ENCODE measurements around the gene ACO2. TPM values are rescaled to one million over a fixed set of nuclear protein-coding genes. Genes with fewer than 3 reads are reported as not detected.
A peak's percentile ranks its signal among the peaks of the same experiment; 100 is the strongest.

The ACO2 gene
- total RNA-seq, 4 donors from 2014 or later = 115 to 227 (median 132) TPM

DNA sequence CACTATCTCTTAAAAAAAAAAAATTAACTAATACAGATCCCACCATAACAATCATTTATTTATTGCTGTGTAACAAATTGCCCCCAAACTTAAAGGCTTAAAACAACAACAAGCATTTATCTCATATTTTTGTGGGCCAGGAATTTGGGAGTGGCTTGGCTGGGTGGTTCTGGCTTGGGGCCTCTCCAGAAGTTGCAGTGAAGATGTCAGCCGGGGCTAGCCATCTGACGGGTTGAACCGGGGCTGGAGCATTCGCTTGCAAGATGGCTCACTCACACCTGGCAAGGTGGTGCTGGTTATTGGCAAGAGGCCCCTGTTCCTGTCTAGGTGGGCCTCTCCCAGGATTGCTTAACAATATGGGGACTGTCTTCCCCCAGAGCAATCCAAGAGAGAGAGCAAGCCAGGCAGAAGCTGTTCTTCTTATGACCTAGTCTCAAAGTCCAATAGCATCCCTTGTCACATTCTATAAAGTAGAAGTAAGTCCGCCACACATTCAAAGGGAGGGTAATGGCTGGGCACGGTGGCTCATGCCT is 29.5 kb downstream of the ACO2 start:
- Histone ChIP-seq H3K4me3 (no peak overlapping the region), H3K27me3 (no peaks in the 10 kb centered on the region), H3K27ac (peak overlapping the region in 3 of 4 donors; percentile 44 to 88 (median 84)), H3K36me3 (peaks cover 0 to 50% of the 10 kb centered on the region in 2 donors), H3K9me3 (no peaks in the 10 kb centered on the region), H3K4me1 (peaks cover 0 to 63% (median 4%) of the 10 kb centered on the region in 3 donors)
- TF ChIP-seq, protein P1, sequence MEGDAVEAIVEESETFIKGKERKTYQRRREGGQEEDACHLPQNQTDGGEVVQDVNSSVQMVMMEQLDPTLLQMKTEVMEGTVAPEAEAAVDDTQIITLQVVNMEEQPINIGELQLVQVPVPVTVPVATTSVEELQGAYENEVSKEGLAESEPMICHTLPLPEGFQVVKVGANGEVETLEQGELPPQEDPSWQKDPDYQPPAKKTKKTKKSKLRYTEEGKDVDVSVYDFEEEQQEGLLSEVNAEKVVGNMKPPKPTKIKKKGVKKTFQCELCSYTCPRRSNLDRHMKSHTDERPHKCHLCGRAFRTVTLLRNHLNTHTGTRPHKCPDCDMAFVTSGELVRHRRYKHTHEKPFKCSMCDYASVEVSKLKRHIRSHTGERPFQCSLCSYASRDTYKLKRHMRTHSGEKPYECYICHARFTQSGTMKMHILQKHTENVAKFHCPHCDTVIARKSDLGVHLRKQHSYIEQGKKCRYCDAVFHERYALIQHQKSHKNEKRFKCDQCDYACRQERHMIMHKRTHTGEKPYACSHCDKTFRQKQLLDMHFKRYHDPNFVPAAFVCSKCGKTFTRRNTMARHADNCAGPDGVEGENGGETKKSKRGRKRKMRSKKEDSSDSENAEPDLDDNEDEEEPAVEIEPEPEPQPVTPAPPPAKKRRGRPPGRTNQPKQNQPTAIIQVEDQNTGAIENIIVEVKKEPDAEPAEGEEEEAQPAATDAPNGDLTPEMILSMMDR (IDR thresholded peaks at IDR 0.05) = no peak
- no peak for TF ChIP-seq EP300 (IDR thresholded peaks at IDR 0.05)
- TF ChIP-seq POLR2AphosphoS5 (IDR thresholded peaks at IDR 0.05) = no peak
- no peak for TF ChIP-seq POLR2A (IDR thresholded peaks at IDR 0.05)
- 17 to 50% methylated on average over 2 to 6 of the region's 6 CpGs for WGBS, 2 donors (ENCODE audit: low coverage in 1 of 2)
- ATAC-seq = no peak

DNA sequence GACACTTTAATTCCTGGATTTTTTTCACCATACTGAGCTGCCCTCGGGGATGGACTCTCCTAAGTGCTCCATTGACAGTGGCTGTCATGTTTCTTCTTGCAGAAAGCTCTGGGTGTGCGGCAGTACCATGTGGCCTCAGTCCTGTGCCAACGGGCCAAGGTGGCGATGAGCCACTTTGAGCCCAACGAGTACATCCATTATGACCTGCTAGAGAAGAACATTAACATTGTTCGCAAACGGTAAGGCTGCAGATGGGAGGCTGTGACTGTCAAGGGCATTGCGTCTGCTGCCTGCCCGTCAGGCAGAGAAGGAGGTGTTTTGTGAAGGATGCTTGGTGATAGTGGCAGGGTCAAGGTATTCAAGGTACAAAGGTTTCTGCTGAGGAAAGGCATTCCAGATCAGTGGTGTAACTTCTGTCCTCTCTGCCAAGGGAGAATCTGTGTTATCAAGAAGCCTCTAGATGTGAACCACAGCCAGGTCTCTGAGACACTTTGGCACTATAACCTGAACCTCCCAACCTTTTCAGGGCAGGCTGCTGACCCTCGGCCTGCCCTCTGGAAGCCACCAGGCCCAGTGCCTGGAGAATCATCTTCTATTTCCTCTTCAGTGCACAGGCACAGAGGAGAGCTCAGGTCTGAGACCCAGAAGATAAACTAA is 30.8 kb downstream of the ACO2 start:
- Histone ChIP-seq H3K27me3 (no peaks in the 10 kb centered on the region), H3K4me3 (no peak overlapping the region), H3K36me3 (peaks cover 0 to 64% of the 10 kb centered on the region in 2 donors), H3K27ac (peak overlapping the region in 3 of 4 donors; percentile 3 to 84 (median 19)), H3K4me1 (peaks cover 0 to 63% (median 0%) of the 10 kb centered on the region in 3 donors), H3K9me3 (no peaks in the 10 kb centered on the region)
- WGBS, 2 donors (ENCODE audit: low coverage in 1 of 2) = 72 to 87% methylated on average over 6 to 8 of the region's 10 CpGs
- no peak for ATAC-seq
- TF ChIP-seq POLR2A (IDR thresholded peaks at IDR 0.05) (no peak), EP300 (IDR thresholded peaks at IDR 0.05) (no peak), POLR2AphosphoS5 (IDR thresholded peaks at IDR 0.05) (no peak)
- TF ChIP-seq, protein P1 (IDR thresholded peaks at IDR 0.05) = no peak

DNA sequence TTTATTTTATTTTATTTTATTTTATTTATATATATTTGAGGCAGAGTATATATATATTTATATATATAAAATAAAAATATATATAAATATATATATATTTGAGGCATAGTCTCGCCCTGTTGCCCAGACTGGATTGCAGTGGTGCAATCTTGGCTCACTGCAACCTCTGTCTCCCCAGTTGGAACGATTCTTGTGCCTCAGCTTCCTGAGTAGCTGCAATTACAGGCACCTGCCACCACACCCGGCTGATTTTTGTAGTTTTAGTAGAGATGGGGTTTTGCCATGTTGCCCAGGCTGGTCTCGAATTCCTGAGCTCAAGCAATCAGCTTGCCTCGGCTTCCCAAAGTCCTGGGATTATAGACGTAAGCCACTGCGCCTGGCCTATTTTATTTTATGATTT is 31.4 kb downstream of the ACO2 start:
- Histone ChIP-seq H3K4me1 (peaks cover 0 to 63% (median 0%) of the 10 kb centered on the region in 3 donors), H3K9me3 (no peaks in the 10 kb centered on the region), H3K36me3 (peaks cover 0 to 68% of the 10 kb centered on the region in 2 donors), H3K4me3 (no peak overlapping the region), H3K27ac (peak overlapping the region in 2 of 4 donors; percentile 34 to 48), H3K27me3 (no peaks in the 10 kb centered on the region)
- TF ChIP-seq POLR2AphosphoS5 (IDR thresholded peaks at IDR 0.05) (no peak), EP300 (IDR thresholded peaks at IDR 0.05) (no peak), POLR2A (IDR thresholded peaks at IDR 0.05) (no peak)
- TF ChIP-seq, protein P1 (IDR thresholded peaks at IDR 0.05) = no peak
- WGBS, 2 donors (ENCODE audit: low coverage in 1 of 2) = 87 to 88% methylated on average over 4 to 7 of the region's 7 CpGs
- ATAC-seq = no peak

DNA sequence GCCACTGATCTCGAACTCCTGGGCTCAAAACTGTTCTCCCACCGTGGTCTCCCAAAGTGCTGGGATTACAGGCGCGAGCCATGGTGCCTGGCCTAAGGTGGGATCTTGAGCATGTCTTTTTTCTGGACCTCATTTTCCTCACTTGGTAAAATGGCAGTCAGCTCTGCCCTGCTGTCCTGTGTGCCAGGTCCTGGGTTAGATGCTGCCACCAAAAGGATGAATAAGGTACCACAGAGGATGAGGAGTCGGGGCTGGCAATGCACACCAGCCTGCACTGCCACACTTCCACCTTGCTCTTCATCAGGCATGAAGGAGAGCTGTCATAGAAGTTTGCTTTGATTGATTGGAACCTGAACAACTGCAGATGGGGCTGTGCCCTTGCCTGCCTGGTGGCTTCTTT is 32.3 kb downstream of the ACO2 start:
- Histone ChIP-seq H3K36me3 (peaks cover 0 to 73% of the 10 kb centered on the region in 2 donors), H3K27ac (peak overlapping the region in 2 of 4 donors; percentile 34 to 48), H3K9me3 (no peaks in the 10 kb centered on the region), H3K4me3 (no peak overlapping the region), H3K4me1 (peaks cover 0 to 61% (median 0%) of the 10 kb centered on the region in 3 donors), H3K27me3 (no peaks in the 10 kb centered on the region)
- TF ChIP-seq EP300 (IDR thresholded peaks at IDR 0.05) = no peak
- no peak for TF ChIP-seq POLR2AphosphoS5 (IDR thresholded peaks at IDR 0.05)
- TF ChIP-seq POLR2A (IDR thresholded peaks at IDR 0.05) = no peak
- TF ChIP-seq, protein P1 (IDR thresholded peaks at IDR 0.05) = peak in 2 of 4 experiments; percentile 9 to 37
- peak; percentile 42 for ATAC-seq
- WGBS, 2 donors (ENCODE audit: low coverage in 1 of 2) = 51 to 90% methylated on average over 2 to 4 of the region's 5 CpGs
